Astrocyte (in vitro differentiated cells and primary cell): Measurements from ENCODE around the gene DEDD2. TPM values are rescaled to one million over a fixed set of nuclear protein-coding genes. Genes with fewer than 3 reads are reported as not detected.
A peak's percentile ranks its signal among the peaks of the same experiment; 100 is the strongest.
"Not testable (repeated sequence)": the region's sequence is repeated elsewhere in the genome, so short reads cannot be mapped to it uniquely, and the experiment has no call there.

ENCODE experiments used
- DNase-seq: peaks from one replicate; pipeline ENCODE4 v3.0.0-alpha.2; 2010; ENCODE audit warnings: low read depth
- FAIRE-seq: peaks from 2 replicates; lab custom pipeline; 2011; peaks lifted over from hg19 to GRCh38; lab: Jason Lieb, UNC
- H2AFZ ChIP-seq: 2 replicates; pipeline ENCODE4 v1.6.0; 2012; ENCODE audit warnings: low read depth, low read length, inconsistent platforms
- H3K27ac ChIP-seq: 2 replicates; pipeline ENCODE4 v1.5.1; 2011; ENCODE audit warnings: low read depth, low read length, inconsistent platforms
- H3K27me3 ChIP-seq: 2 replicates; pipeline ENCODE4 v1.6.0; 2011; ENCODE audit warnings: low read length, inconsistent platforms; ENCODE audit not compliant: insufficient read depth
- H3K36me3 ChIP-seq: 2 replicates; pipeline ENCODE4 v1.5.1; 2011; ENCODE audit warnings: low read length, inconsistent platforms; ENCODE audit not compliant: insufficient read depth
- H3K4me1 ChIP-seq: 2 replicates; pipeline ENCODE4 v1.5.1; 2011; ENCODE audit warnings: low read length, inconsistent platforms; ENCODE audit not compliant: insufficient read depth
- H3K4me2 ChIP-seq: 2 replicates; pipeline ENCODE4 v1.6.0; 2012; ENCODE audit warnings: low read length, inconsistent platforms
- H3K4me3 ChIP-seq: 2 replicates; pipeline ENCODE4 v1.5.1; 2011; ENCODE audit warnings: low read depth, mild to moderate bottlenecking, low read length, inconsistent platforms; ENCODE audit not compliant: insufficient read depth
- H3K79me2 ChIP-seq: 2 replicates; pipeline ENCODE4 v1.6.0; 2012; ENCODE audit warnings: mild to moderate bottlenecking, low read length, inconsistent platforms; ENCODE audit not compliant: insufficient read depth
- H3K9ac ChIP-seq: 2 replicates; pipeline ENCODE4 v1.6.0; 2012; ENCODE audit warnings: mild to moderate bottlenecking, low read length, inconsistent platforms
- H3K9me3 ChIP-seq: 2 replicates; pipeline ENCODE4 v1.5.1; 2012; ENCODE audit warnings: low read depth, mild to moderate bottlenecking, low read length, inconsistent platforms; ENCODE audit not compliant: insufficient read depth
- H4K20me1 ChIP-seq: 2 replicates; pipeline ENCODE4 v1.6.0; 2012; ENCODE audit warnings: low read length, inconsistent platforms; ENCODE audit not compliant: insufficient read depth
- H3K27ac Mint-ChIP-seq: one replicate; pipeline ENCODE4 v1.8.0; 2021; ENCODE audit warnings: mild to moderate bottlenecking, mixed read lengths; ENCODE audit not compliant: unreplicated experiment
- H3K27me3 Mint-ChIP-seq: one replicate; pipeline ENCODE4 v1.8.0; 2021; ENCODE audit warnings: low read depth, mixed read lengths; ENCODE audit not compliant: unreplicated experiment
- H3K36me3 Mint-ChIP-seq: one replicate; pipeline ENCODE4 v1.8.0; 2021; ENCODE audit warnings: low read depth, mixed read lengths; ENCODE audit not compliant: unreplicated experiment
- H3K4me1 Mint-ChIP-seq: one replicate; pipeline ENCODE4 v1.8.0; 2021; ENCODE audit warnings: low read depth, mixed read lengths; ENCODE audit not compliant: unreplicated experiment
- H3K4me3 Mint-ChIP-seq: one replicate; pipeline ENCODE4 v1.8.0; 2021; ENCODE audit warnings: mild to moderate bottlenecking, moderate library complexity, mixed read lengths; ENCODE audit not compliant: unreplicated experiment
- H3K9me3 Mint-ChIP-seq: one replicate; pipeline ENCODE4 v1.8.0; 2021; ENCODE audit warnings: mild to moderate bottlenecking, mixed read lengths; ENCODE audit not compliant: unreplicated experiment
- CTCF ChIP-seq: IDR thresholded peaks from 2 replicates; pipeline ENCODE4 v1.5.1; 2011; ENCODE audit warnings: low read depth, mild to moderate bottlenecking, inconsistent platforms, low read length, moderate library complexity; ENCODE audit not compliant: insufficient read depth
- EZH2 ChIP-seq: IDR thresholded peaks from 2 replicates; pipeline ENCODE4 v1.6.1; 2012; ENCODE audit warnings: mild to moderate bottlenecking, low read length, inconsistent platforms; ENCODE audit not compliant: insufficient read depth
- total RNA-seq: library from RNA; stranded (reverse); gene quantifications from 2 replicates; pipeline ENCODE4 v1.2.1, GENCODE V29; 2021

DEDD2 gene
- total RNA-seq, 1 donor from 2014 or later, result 26.1 TPM

GRCh38 chr19:42261763-42262162, 44.3 kb upstream of the DEDD2 start:
- H3K9me3 ChIP-seq, result no peaks in the 10 kb centered on the region
- H3K4me3 ChIP-seq, result no peak overlapping the region
- H3K4me1 ChIP-seq, result no peaks in the 10 kb centered on the region
- no peak for TF ChIP-seq CTCF
- TF ChIP-seq EZH2, result no peak
- no peaks in the 10 kb centered on the region for H3K79me2 ChIP-seq
- H3K27me3 ChIP-seq, result no peaks in the 10 kb centered on the region
- H4K20me1 ChIP-seq, result no peaks in the 10 kb centered on the region
- no peak overlapping the region for H2AFZ ChIP-seq
- no peak overlapping the region for H3K27ac ChIP-seq
- FAIRE-seq, result no peak
- no peaks in the 10 kb centered on the region for H3K4me1 Mint-ChIP-seq
- H3K36me3 Mint-ChIP-seq, result no peaks in the 10 kb centered on the region
- no peaks in the 10 kb centered on the region for H3K9me3 Mint-ChIP-seq
- H3K4me2 ChIP-seq, result no peak overlapping the region
- H3K27me3 Mint-ChIP-seq, result no peaks in the 10 kb centered on the region
- H3K9ac ChIP-seq, result no peak overlapping the region
- no peak overlapping the region for H3K4me3 Mint-ChIP-seq
- H3K27ac Mint-ChIP-seq, result no peak overlapping the region
- DNase-seq, result no peak
- no peaks in the 10 kb centered on the region for H3K36me3 ChIP-seq

GRCh38 chr19:42257842-42258241, 40.4 kb upstream of the DEDD2 start:
- peaks cover 17% of the 10 kb centered on the region for H3K79me2 ChIP-seq
- H3K9me3 ChIP-seq, H4K20me1 ChIP-seq, H3K4me1 Mint-ChIP-seq, H3K27me3 Mint-ChIP-seq, H3K27ac ChIP-seq, DNase-seq, H3K9me3 Mint-ChIP-seq, H3K27me3 ChIP-seq, H3K4me2 ChIP-seq, H3K9ac ChIP-seq, H2AFZ ChIP-seq, H3K4me3 ChIP-seq, H3K4me3 Mint-ChIP-seq, FAIRE-seq, H3K27ac Mint-ChIP-seq, H3K36me3 ChIP-seq, H3K36me3 Mint-ChIP-seq: not testable (repeated sequence)
- peaks cover 12% of the 10 kb centered on the region for H3K4me1 ChIP-seq

GRCh38 chr19:42255766-42256745, 38.6 kb upstream of the DEDD2 start:
- Mint-ChIP-seq H3K4me3 (peak overlapping the region; percentile 85), H3K4me1 (peaks cover 9% of the 10 kb centered on the region), H3K9me3 (peaks cover 3% of the 10 kb centered on the region), H3K36me3 (peaks cover 2% of the 10 kb centered on the region), H3K27ac (peak overlapping the region; percentile 94), H3K27me3 (no peaks in the 10 kb centered on the region)
- no peaks in the 10 kb centered on the region for H3K36me3 ChIP-seq
- peak overlapping the region; percentile 65 for H3K4me3 ChIP-seq
- H4K20me1 ChIP-seq, result peaks cover 20% of the 10 kb centered on the region
- FAIRE-seq (no peak), DNase-seq (no peak)
- peaks cover 35% of the 10 kb centered on the region for H3K79me2 ChIP-seq
- H3K9me3 ChIP-seq, result no peaks in the 10 kb centered on the region
- H3K27ac ChIP-seq, result peak overlapping the region; percentile 73
- H2AFZ ChIP-seq, result peak overlapping the region; percentile 83
- no peaks in the 10 kb centered on the region for H3K27me3 ChIP-seq
- H3K9ac ChIP-seq, result peak overlapping the region; percentile 85
- H3K4me2 ChIP-seq, result peak overlapping the region; percentile 95
- TF ChIP-seq CTCF, result no peak
- TF ChIP-seq EZH2, result no peak
- peaks cover 23% of the 10 kb centered on the region for H3K4me1 ChIP-seq
